Stimulated activated CD8-positive, alpha-beta memory T cell treated with anti-CD3 and anti-CD28 coated beads, Interleukin-2, amount 100 ng/mL, for 1 hour (primary cell): ENCODE measurements around the gene ROBO3.

Experiments
- DNase-seq, 2 donors: peaks; one replicate each; pipeline ENCODE4 v3.0.0-alpha.2; 2020; ENCODE audit warnings: low read depth in 2 of 2

ROBO3 gene

GRCh38 chr11:124892750-124893454 is 27.7 kb downstream of the ROBO3 start:
- DNase-seq, result no peak

GRCh38 chr11:124893781-124894401 is 28.7 kb downstream of the ROBO3 start:
- no peak for DNase-seq

- DNase-seq, result no peak
These were observed 29.6 kb downstream of the ROBO3 start for GRCh38 chr11:124894606-124895430.

GRCh38 chr11:124895471-124895971 is 30.3 kb downstream of the ROBO3 start:
- no peak for DNase-seq

GRCh38 chr11:124896071-124896750 is 31.0 kb downstream of the ROBO3 start:
- no peak for DNase-seq

GRCh38 chr11:124896821-124897391 is 31.7 kb downstream of the ROBO3 start:
- no peak for DNase-seq

GRCh38 chr11:124897674-124898262 is 32.5 kb downstream of the ROBO3 start, which contains the start of gene ROBO4:
Gene ROBO4 (minus strand): TSS chr11:124897865. CDS start chr11:124897795, 70 bp downstream.
- DNase-seq, result no peak

GRCh38 chr11:124898263-124898680 is 33.0 kb downstream of the ROBO3 start:
- no peak for DNase-seq

- no peak for DNase-seq
These were observed 33.5 kb downstream of the ROBO3 start for GRCh38 chr11:124898711-124899110.

GRCh38 chr11:124899383-124900145 is 34.3 kb downstream of the ROBO3 start:
- DNase-seq, result no peak

- no peak for DNase-seq
These were observed 35.2 kb downstream of the ROBO3 start for GRCh38 chr11:124900464-124900863.

- no peak for DNase-seq
These were observed 37.4 kb downstream of the ROBO3 start for GRCh38 chr11:124902616-124903015.

GRCh38 chr11:124915541-124916369 is 50.5 kb downstream of the ROBO3 start:
- no peak for DNase-seq

GRCh38 chr11:124916370-124916710 is 51.1 kb downstream of the ROBO3 start:
- DNase-seq, result no peak

GRCh38 chr11:124917115-124917637 is 51.9 kb downstream of the ROBO3 start:
- no peak for DNase-seq

- DNase-seq, result no peak
These were observed 53.7 kb downstream of the ROBO3 start, which contains the start of gene HEPN1 for GRCh38 chr11:124918950-124919349. Gene HEPN1 (plus strand): TSS chr11:124919250.

- DNase-seq, result no peak
These were observed 54.7 kb downstream of the ROBO3 start for GRCh38 chr11:124919898-124920297.

- DNase-seq, result no peak
These were observed 55.1 kb downstream of the ROBO3 start for GRCh38 chr11:124920356-124920755.
